Measurements from ENCODE around the gene CAMSAP2. TPM values are rescaled to one million over a fixed set of nuclear protein-coding genes. Genes with fewer than 3 reads are reported as not detected.

CAMSAP2 gene
- total RNA-seq, 1 experiment from 2014 or later, result 30.3 TPM

DNA sequence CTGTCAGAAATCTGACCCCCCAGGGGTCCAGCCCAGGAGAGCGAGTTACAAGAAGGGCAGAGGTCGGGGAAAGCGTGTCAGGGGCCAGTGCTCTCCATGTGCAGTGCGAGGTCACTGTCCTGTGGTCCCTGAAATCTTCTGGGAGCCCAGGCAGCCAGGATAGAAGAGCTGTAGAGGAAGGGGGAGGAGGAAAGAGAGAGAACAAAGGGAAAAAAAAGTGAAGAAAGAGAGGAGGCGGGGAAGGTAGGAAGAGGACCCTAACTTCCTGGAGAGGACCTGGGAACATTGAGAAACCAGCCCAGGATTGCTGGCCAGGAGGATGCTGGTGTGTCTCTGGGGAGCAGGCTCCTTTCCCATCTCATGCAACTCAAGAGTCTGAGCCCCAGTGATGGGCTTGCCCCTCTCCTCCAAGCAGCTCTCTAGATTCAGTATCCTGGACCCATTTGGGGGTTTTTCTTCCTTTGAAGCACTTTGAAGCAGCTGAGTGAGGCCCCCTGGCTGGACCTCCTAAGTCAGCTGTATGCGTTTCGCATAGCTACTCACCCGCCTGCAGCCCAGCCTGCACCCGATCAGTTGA lies 149.2 kb downstream of the CAMSAP2 start:
- H3K27me3 Mint-ChIP-seq (ENCODE audit: unreplicated experiment), result no peaks in the 10 kb centered on the region
- no peak for DNase-seq
- peaks cover 26% of the 10 kb centered on the region for H3K36me3 Mint-ChIP-seq (ENCODE audit: insufficient read depth, unreplicated experiment)
- no peaks in the 10 kb centered on the region for H3K9me3 Mint-ChIP-seq (ENCODE audit: low read depth, unreplicated experiment)
- TF ChIP-seq, protein P1, sequence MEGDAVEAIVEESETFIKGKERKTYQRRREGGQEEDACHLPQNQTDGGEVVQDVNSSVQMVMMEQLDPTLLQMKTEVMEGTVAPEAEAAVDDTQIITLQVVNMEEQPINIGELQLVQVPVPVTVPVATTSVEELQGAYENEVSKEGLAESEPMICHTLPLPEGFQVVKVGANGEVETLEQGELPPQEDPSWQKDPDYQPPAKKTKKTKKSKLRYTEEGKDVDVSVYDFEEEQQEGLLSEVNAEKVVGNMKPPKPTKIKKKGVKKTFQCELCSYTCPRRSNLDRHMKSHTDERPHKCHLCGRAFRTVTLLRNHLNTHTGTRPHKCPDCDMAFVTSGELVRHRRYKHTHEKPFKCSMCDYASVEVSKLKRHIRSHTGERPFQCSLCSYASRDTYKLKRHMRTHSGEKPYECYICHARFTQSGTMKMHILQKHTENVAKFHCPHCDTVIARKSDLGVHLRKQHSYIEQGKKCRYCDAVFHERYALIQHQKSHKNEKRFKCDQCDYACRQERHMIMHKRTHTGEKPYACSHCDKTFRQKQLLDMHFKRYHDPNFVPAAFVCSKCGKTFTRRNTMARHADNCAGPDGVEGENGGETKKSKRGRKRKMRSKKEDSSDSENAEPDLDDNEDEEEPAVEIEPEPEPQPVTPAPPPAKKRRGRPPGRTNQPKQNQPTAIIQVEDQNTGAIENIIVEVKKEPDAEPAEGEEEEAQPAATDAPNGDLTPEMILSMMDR (IDR thresholded peaks at IDR 0.05; ENCODE audit: unreplicated experiment), result no peak
- no peak overlapping the region for H3K4me3 Mint-ChIP-seq (ENCODE audit: low read depth, unreplicated experiment)
- CTCF ChIA-PET, result interaction anchor here (0.7 to 0.8 kb wide), 2 partner anchors 9 to 266 kb away, joined by 4 read pairs; no protein-coding TSS in a partner anchor
- H3K4me1 Mint-ChIP-seq (ENCODE audit: low read depth, unreplicated experiment), result peaks cover 49% of the 10 kb centered on the region
- no peak overlapping the region for H3K27ac Mint-ChIP-seq (ENCODE audit: unreplicated experiment)
- intact Hi-C loops (cut with micrococcal nuclease; ENCODE audit: unreplicated experiment), result no loop called here
- no TSS peak for BruUV-seq (replicated peaks)

DNA sequence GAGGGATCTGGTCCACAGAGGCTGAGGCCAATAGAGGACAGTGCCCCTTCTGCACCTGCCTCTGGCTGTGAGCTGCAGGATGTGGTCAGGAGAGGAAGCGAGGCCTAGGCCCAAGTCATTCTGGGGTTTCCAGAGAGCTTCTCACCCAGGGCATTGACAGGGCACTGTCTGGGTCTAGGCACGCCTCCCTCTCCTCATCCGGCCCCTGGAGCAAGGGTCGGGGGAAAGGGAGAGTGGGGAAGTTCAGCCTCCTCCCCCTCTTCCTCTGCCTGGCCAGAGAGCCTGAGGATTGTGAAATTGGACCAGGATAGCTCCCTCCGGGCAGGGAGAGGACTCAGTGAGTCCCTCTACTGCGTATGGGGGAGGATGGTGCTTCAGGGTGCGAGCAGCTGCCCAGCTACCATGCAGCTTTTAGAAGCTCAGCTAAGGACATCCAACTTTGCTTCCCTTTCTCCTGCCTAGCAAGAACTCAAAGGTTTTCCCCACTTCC lies 149.7 kb downstream of the CAMSAP2 start:
- H3K27me3 Mint-ChIP-seq (ENCODE audit: unreplicated experiment), result no peaks in the 10 kb centered on the region

DNA sequence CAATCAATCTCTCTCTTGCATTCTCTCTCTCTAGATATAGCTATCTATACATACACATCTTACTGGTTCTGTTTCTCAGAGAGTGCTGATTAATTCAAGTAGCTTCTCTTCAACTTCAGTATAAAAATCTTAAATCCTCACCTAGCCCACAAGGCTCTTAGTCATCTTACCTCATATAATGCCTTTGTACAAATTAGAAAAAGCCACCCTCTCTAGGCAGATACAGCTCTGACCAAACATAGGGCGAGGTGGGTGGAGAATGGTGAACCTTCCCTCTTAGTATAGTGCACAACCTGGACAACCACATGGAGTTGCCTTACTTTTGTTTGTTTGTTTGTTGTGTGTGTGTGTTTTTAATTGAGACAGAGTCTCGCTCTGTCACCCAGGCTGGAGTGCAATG lies 150.9 kb downstream of the CAMSAP2 start:
- CTCF ChIA-PET, result interaction anchor here (0.7 kb wide), 1 partner anchor 9 kb away, joined by 3 read pairs; no protein-coding TSS in a partner anchor
- DNase-seq, result no peak
- Mint-ChIP-seq H3K4me1 (ENCODE audit: low read depth, unreplicated experiment) (peaks cover 65% of the 10 kb centered on the region), H3K27me3 (ENCODE audit: unreplicated experiment) (no peaks in the 10 kb centered on the region), H3K4me3 (ENCODE audit: low read depth, unreplicated experiment) (no peak overlapping the region), H3K9me3 (ENCODE audit: low read depth, unreplicated experiment) (no peaks in the 10 kb centered on the region), H3K27ac (ENCODE audit: unreplicated experiment) (no peak overlapping the region), H3K36me3 (ENCODE audit: insufficient read depth, unreplicated experiment) (peaks cover 43% of the 10 kb centered on the region)
- TF ChIP-seq, protein P1 (IDR thresholded peaks at IDR 0.05; ENCODE audit: unreplicated experiment), result no peak
- intact Hi-C loops (cut with micrococcal nuclease; ENCODE audit: unreplicated experiment), result no loop called here
- BruUV-seq (replicated peaks), result no TSS peak

More for the DNA sequence above, 149.7 kb downstream of the CAMSAP2 start:
- Mint-ChIP-seq H3K4me1 (ENCODE audit: low read depth, unreplicated experiment) (peaks cover 55% of the 10 kb centered on the region), H3K4me3 (ENCODE audit: low read depth, unreplicated experiment) (no peak overlapping the region), H3K27ac (ENCODE audit: unreplicated experiment) (no peak overlapping the region), H3K9me3 (ENCODE audit: low read depth, unreplicated experiment) (no peaks in the 10 kb centered on the region), H3K36me3 (ENCODE audit: insufficient read depth, unreplicated experiment) (peaks cover 31% of the 10 kb centered on the region)
- peak; percentile 30 for DNase-seq
- intact Hi-C loops (cut with micrococcal nuclease; ENCODE audit: unreplicated experiment), result no loop called here
- CTCF ChIA-PET, result interaction anchor here (0.7 to 0.8 kb wide), 2 partner anchors 8 to 266 kb away, joined by 4 read pairs; no protein-coding TSS in a partner anchor
- TF ChIP-seq, protein P1 (IDR thresholded peaks at IDR 0.05; ENCODE audit: unreplicated experiment), result no peak
- BruUV-seq (replicated peaks), result no TSS peak

DNA sequence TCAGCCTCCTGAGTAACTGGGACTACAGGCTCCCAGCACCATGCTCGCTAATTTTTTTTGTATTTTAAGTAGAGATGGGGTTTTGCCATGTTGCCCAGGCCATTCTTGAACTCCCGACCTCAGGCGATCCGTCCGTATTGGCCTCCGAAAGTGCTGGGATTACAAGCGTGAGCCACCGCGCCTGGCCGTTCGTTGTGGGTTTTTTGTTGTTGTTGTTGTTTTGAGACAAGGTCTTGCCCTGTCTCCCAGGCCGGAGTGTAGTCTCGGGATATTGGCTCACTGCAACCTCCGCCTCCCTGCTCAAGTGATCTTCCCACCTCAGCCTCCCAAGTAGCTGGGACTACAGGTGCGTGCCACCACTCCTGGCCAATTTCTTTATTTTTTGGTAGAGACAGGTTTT lies 151.3 kb downstream of the CAMSAP2 start:
- no peak for DNase-seq
- H3K36me3 Mint-ChIP-seq (ENCODE audit: insufficient read depth, unreplicated experiment), result peaks cover 47% of the 10 kb centered on the region
- H3K9me3 Mint-ChIP-seq (ENCODE audit: low read depth, unreplicated experiment), result no peaks in the 10 kb centered on the region
- peak overlapping the region; percentile 99 for H3K4me3 Mint-ChIP-seq (ENCODE audit: low read depth, unreplicated experiment)
- TF ChIP-seq, protein P1 (IDR thresholded peaks at IDR 0.05; ENCODE audit: unreplicated experiment), result no peak
- no TSS peak for BruUV-seq (replicated peaks)
- CTCF ChIA-PET, result interaction anchor here (1.1 to 1.6 kb wide), 2 partner anchors 13 to 224 kb away, joined by 6 read pairs; no protein-coding TSS in a partner anchor
- peak overlapping the region; percentile 89 for H3K27ac Mint-ChIP-seq (ENCODE audit: unreplicated experiment)
- peaks cover 65% of the 10 kb centered on the region for H3K4me1 Mint-ChIP-seq (ENCODE audit: low read depth, unreplicated experiment)
- no peaks in the 10 kb centered on the region for H3K27me3 Mint-ChIP-seq (ENCODE audit: unreplicated experiment)
- intact Hi-C loops (cut with micrococcal nuclease; ENCODE audit: unreplicated experiment), result loop anchor here (5.0 kb wide), 1 partner anchor 82 kb away; no protein-coding TSS in a partner anchor

Measured in Calu3 (cell line).